OCI-LY7 (cell line): ENCODE measurements around the gene APOBEC3A. TPM values are rescaled to one million over a fixed set of nuclear protein-coding genes. Genes with fewer than 3 reads are reported as not detected.
"Not testable (repeated sequence)": the region's sequence is repeated elsewhere in the genome, so short reads cannot be mapped to it uniquely, and the experiment has no call there.

Experiments
- BruUV-seq: library from RNA; stranded (reverse); fragments of 400-500 nt; replicated peaks from 2 replicates; lab custom pipeline; 2021; lab: Mats Ljungman, UMichigan
- CTCF ChIA-PET: fragments of 300-600 bp; sonication (Branson Sonifier 250); formaldehyde crosslinking; loops from one replicate; lab custom pipeline; 2022; ENCODE audit warnings: antibody characterized with exemption; ENCODE audit not compliant: unreplicated experiment; lab: Charles Lee
- POLR2A ChIA-PET: fragments of 300-600 bp; sonication (Branson Sonifier 250); formaldehyde crosslinking; loops from one replicate; lab custom pipeline; 2022; ENCODE audit warnings: antibody characterized with exemption; lab: Charles Lee
- DNase-seq: peaks from one replicate; pipeline ENCODE4 v3.0.0-alpha.2; 2015; ENCODE audit warnings: low spot score
- H2AFZ ChIP-seq: fragments of 200-600 bp; sonication (generic), shearing (Covaris generic); 2 replicates; pipeline ENCODE4 v1.6.1; 2014; ENCODE audit warnings: mild to moderate bottlenecking, antibody characterized with exemption, low read length, moderate library complexity
- H3K27ac ChIP-seq: fragments of 200-600 bp; sonication (generic); 2 replicates; pipeline ENCODE4 v1.5.1; 2014; ENCODE audit warnings: mixed run types, low read depth, mild to moderate bottlenecking, moderate library complexity, low read length, inconsistent platforms; ENCODE audit not compliant: poor library complexity, severe bottlenecking
- H3K36me3 ChIP-seq: fragments of 200-600 bp; sonication (generic); 2 replicates; pipeline ENCODE4 v1.6.1; 2014; ENCODE audit warnings: mild to moderate bottlenecking, antibody characterized with exemption, low read length, moderate library complexity, mixed read lengths; ENCODE audit not compliant: insufficient read depth
- H3K4me1 ChIP-seq: fragments of 200-600 bp; sonication (generic); 2 replicates; pipeline ENCODE4 v1.5.1; 2014; ENCODE audit warnings: mild to moderate bottlenecking, low read length; ENCODE audit not compliant: insufficient read depth, poor library complexity, severe bottlenecking
- H3K4me2 ChIP-seq: fragments of 200-600 bp; sonication (generic); 2 replicates; pipeline ENCODE4 v1.6.1; 2014; ENCODE audit warnings: mild to moderate bottlenecking, low read length
- H3K4me3 ChIP-seq: fragments of 200-600 bp; sonication (generic); 2 replicates; pipeline ENCODE4 v1.5.1; 2014; ENCODE audit warnings: mild to moderate bottlenecking, low read depth, low read length; ENCODE audit not compliant: poor library complexity, severe bottlenecking
- H3K79me2 ChIP-seq: fragments of 200-600 bp; sonication (generic); 2 replicates; pipeline ENCODE4 v1.6.1; 2016; ENCODE audit warnings: low read depth, mild to moderate bottlenecking, low read length, moderate library complexity, mixed read lengths; ENCODE audit not compliant: insufficient read depth
- H3K9me2 ChIP-seq: fragments of 200-600 bp; sonication (generic); 2 replicates; pipeline ENCODE4 v1.6.1; 2016; ENCODE audit warnings: mild to moderate bottlenecking, low read length, mixed read lengths; ENCODE audit not compliant: insufficient read depth
- H3K9me3 ChIP-seq: fragments of 200-600 bp; sonication (generic); 2 replicates; pipeline ENCODE4 v1.6.1; 2014; ENCODE audit warnings: mild to moderate bottlenecking, mixed run types, low read length, mixed read lengths
- H4K20me1 ChIP-seq: fragments of 200-600 bp; sonication (generic); 2 replicates; pipeline ENCODE4 v1.6.1; 2014; ENCODE audit warnings: mild to moderate bottlenecking, antibody characterized with exemption, low read length, moderate library complexity, mixed read lengths; ENCODE audit not compliant: insufficient read depth
- CTCF ChIP-seq: fragments of 200-600 bp; sonication (generic); conservative IDR thresholded peaks from 2 replicates; pipeline ENCODE4 v1.5.1; 2014; ENCODE audit warnings: mild to moderate bottlenecking, antibody characterized with exemption, low read length, moderate library complexity, mixed read lengths
- EZH2phosphoT487 ChIP-seq: fragments of 200-600 bp; sonication (generic); IDR thresholded peaks from 2 replicates; pipeline ENCODE4 v1.6.1; 2018; ENCODE audit warnings: low read depth, borderline replicate concordance, mild to moderate bottlenecking, mixed run types, antibody characterized with exemption, low read length, moderate library complexity, mixed read lengths
- intact Hi-C: fragments of 100-400 bp; cut with micrococcal nuclease; formaldehyde crosslinking; loops from one replicate; pipeline ENCODE4 v1.10.0; 2022; ENCODE audit not compliant: unreplicated experiment
- total RNA-seq, 2 experiments: library from RNA; depleted of rRNA in 1 of 2; stranded (reverse); fragments of >200 nt in 1 of 2; shearing (Covaris generic) in 1 of 2; gene quantifications; 2 replicates each; pipeline ENCODE4 v1.2.3, GENCODE V29; 2014 to 2022

The APOBEC3A gene
- total RNA-seq, 2 experiments from 2014 or later: not detected

- Histone ChIP-seq H3K9me2 (no peaks in the 10 kb centered on the region), H3K4me1 (peaks cover 26% of the 10 kb centered on the region), H3K4me3 (no peak overlapping the region), H3K79me2 (no peaks in the 10 kb centered on the region), H3K9me3 (peaks cover 16% of the 10 kb centered on the region; the same call in 1 of the 2 replicates), H3K4me2 (no peak overlapping the region), H3K36me3 (no peaks in the 10 kb centered on the region; the same call in 1 of the 2 replicates), H2AFZ (no peak overlapping the region), H3K27ac (no peak overlapping the region), H4K20me1 (no peaks in the 10 kb centered on the region)
- TF ChIP-seq EZH2phosphoT487 (no peak), CTCF (no peak)
- BruUV-seq: no TSS peak
- ChIA-PET CTCF (interaction anchor here (0.6 kb wide), 1 partner anchor 88 kb away, joined by 3 read pairs; no protein-coding TSS in a partner anchor), POLR2A (no interaction called here)
- intact Hi-C loops: no loop called here
- no peak for DNase-seq
Measured at GRCh38 chr22:38987171-38987895, 29.9 kb downstream of the APOBEC3A start.

DNA sequence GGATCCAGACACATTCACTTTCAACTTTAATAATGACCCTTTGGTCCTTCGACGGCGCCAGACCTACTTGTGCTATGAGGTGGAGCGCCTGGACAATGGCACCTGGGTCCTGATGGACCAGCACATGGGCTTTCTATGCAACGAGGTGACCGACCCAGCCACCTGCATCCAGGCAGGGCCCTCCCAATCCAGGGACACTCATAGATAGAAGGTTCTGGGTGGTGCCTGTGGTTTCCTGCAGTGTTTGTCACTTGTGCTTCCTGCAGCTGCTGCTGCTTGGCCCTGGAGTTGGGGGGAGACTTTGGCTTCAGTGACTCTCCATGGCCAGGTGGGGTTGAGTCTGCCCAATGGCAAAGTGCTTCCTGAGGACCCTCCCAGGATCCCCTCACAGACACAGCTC, 32.1 kb downstream of the APOBEC3A start:
- Histone ChIP-seq H3K9me2 (no peaks in the 10 kb centered on the region), H3K9me3 (peaks cover 3% of the 10 kb centered on the region; the same call in 1 of the 2 replicates), H3K4me2 (no peak overlapping the region), H3K4me3 (no peak overlapping the region), H3K4me1 (peaks cover 22% of the 10 kb centered on the region), H3K79me2 (no peaks in the 10 kb centered on the region), H4K20me1 (no peaks in the 10 kb centered on the region), H3K27ac (no peak overlapping the region), H2AFZ (no peak overlapping the region), H3K36me3 (no peaks in the 10 kb centered on the region)
- DNase-seq: no peak
- TF ChIP-seq CTCF: no peak
- TF ChIP-seq EZH2phosphoT487: no peak
- no TSS peak for BruUV-seq
- POLR2A ChIA-PET: no interaction called here
- CTCF ChIA-PET: no interaction called here
- intact Hi-C loops: no loop called here

GRCh38 chr22:38992871-38993371, 35.5 kb downstream of the APOBEC3A start:
- H3K27ac ChIP-seq, H3K9me3 ChIP-seq, H3K9me2 ChIP-seq, BruUV-seq, H3K36me3 ChIP-seq, H3K79me2 ChIP-seq, DNase-seq, H4K20me1 ChIP-seq, H3K4me3 ChIP-seq, H3K4me2 ChIP-seq, intact Hi-C loops, CTCF ChIA-PET, H3K4me1 ChIP-seq, H2AFZ ChIP-seq, POLR2A ChIA-PET: not testable (repeated sequence)
